ENCODE measurements around the gene TNFRSF8. TPM values are rescaled to one million over a fixed set of nuclear protein-coding genes. Genes with fewer than 3 reads are reported as not detected.

The TNFRSF8 gene
- total and polyA plus RNA-seq, 2 donors (not counting 1 experiment from before 2014, with no cell fraction given), result 0.05 TPM; not detected in 1

DNA sequence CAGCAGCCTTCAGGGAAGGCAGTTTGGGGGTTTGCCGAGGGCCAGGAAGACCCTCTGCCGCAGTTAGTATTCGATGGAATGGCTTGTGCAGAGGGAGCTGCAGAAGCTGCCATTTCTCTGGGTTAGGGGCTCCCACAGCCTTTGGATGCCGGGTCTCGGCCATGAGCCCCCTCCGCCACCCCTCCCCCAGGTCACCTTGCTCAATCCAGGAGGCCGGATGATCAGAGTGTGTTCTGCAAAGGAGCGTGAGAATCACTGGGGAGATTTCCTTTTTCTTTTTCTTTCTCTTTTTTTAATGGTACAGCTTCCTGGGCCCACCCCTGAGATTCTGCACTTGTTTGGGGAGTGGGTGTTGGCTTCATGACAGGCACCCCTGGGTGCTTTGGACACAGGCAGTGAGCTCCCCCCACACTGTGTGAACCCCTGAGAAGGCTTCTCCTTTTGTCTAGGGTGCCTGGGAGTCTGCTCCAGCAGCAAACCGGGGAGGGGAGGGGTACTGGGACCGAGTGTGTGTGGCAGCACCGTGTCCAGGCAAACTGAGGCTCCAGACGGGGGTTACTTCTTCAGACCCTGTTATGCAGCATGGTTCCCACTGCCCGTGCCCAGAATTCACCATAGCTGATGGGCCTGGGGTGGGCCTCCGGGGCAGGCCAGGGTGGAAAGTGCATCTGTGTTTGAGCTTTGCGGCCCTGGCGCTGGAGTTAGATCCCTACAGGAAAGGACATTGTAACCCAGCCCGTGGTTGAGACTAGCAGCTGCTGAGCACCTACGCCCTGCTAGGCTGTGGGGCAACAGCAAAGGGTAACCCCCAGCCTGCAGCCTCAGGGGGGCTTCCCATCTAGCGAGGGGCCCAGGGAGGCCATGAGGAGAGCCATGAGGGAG, 122.2 kb downstream of the TNFRSF8 start:
- Histone ChIP-seq H2AFZ (ENCODE audit: low read length) (no peak overlapping the region), H3K4me2 (ENCODE audit: extremely low read depth, insufficient read depth, low read length) (no peak overlapping the region), H3K79me2 (ENCODE audit: control insufficient read depth, insufficient read depth, low read length) (peaks cover 28% of the 10 kb centered on the region)

DNA sequence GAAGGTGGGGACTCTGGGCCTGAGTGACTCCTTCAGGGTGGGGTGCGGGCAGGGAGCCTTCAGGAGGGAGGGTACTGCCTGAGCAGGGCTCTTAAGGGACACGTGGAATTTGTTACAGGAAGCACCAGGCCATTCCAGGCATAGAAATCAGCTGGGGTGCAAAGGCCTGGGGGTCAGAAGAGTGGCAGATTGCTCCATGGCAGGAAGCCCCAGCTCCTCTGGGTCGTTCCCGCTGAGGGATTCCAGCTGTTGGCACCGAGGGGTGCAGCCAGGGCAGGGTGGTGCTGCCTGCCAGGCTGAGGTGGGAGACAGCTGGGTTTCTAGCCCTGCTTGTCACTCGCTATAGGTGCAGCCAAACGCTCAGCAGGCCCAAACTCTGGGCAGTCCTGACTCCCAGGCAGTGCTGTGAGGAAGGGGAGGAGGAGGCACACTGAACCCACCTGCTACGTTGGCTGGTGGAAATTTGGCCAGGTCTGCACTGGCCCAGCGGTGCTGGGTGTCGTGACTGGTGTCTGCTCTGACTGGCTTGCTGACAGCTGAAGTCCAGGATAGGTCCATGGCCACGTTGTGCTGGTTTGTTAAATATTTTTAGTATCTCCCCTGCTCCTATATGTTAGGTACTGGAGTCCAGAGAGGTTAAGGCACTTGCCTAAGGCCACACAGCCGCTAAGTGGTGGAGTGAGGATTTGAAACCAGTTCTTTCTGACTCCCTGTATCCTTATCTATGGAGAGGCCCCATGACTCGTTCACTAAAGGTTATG, 123.0 kb downstream of the TNFRSF8 start:
- Histone ChIP-seq H3K4me1 (ENCODE audit: control insufficient read depth, extremely low read depth, insufficient read depth, low read length) (peaks cover 26% of the 10 kb centered on the region), H4K20me1 (ENCODE audit: control insufficient read depth, extremely low read depth, insufficient read depth, low read length) (no peaks in the 10 kb centered on the region), H2AFZ (ENCODE audit: low read length) (no peak overlapping the region), H3K36me3 (ENCODE audit: control insufficient read depth, insufficient read depth, low read length) (peaks cover 5% of the 10 kb centered on the region), H3K4me2 (ENCODE audit: extremely low read depth, insufficient read depth, low read length) (no peak overlapping the region), H3K9ac (ENCODE audit: insufficient read depth, low read length) (peak overlapping the region; percentile 1), H3K27ac (ENCODE audit: insufficient read depth, low read length) (peak overlapping the region; percentile 22), H3K4me3 (replicated peaks in 1 of 4; ENCODE audit: control extremely low read depth in 1 of 4, insufficient read depth in 1 of 4, low read depth in 3 of 4, low read length in 4 of 4) (no peak overlapping the region), H3K27me3 (ENCODE audit: control insufficient read depth, insufficient read depth, low read length) (no peaks in the 10 kb centered on the region), H3K79me2 (ENCODE audit: control insufficient read depth, insufficient read depth, low read length) (peaks cover 28% of the 10 kb centered on the region), H3K9me3 (ENCODE audit: control insufficient read depth, insufficient read depth, low read depth, low read length) (no peaks in the 10 kb centered on the region)
- DNase-seq (ENCODE audit: low read depth in 2 of 2), result peak in 1 of 2 donors; percentile 45
- TF ChIP-seq CTCF (conservative IDR thresholded peaks at IDR 0.05 in 1 of 2, IDR thresholded peaks at IDR 0.05 in 1 of 2; ENCODE audit: low read depth in 1 of 2, low read length in 2 of 2) (no peak), EZH2 (IDR thresholded peaks at IDR 0.05; ENCODE audit: low read length, missing control alignments) (no peak)

More for the DNA sequence above, 122.2 kb downstream of the TNFRSF8 start:
- H3K4me1 ChIP-seq (ENCODE audit: control insufficient read depth, extremely low read depth, insufficient read depth, low read length), result peaks cover 26% of the 10 kb centered on the region
- no peak overlapping the region for H3K4me3 ChIP-seq (replicated peaks in 1 of 4; ENCODE audit: control extremely low read depth in 1 of 4, insufficient read depth in 1 of 4, low read depth in 3 of 4, low read length in 4 of 4)
- H3K27me3 ChIP-seq (ENCODE audit: control insufficient read depth, insufficient read depth, low read length), result no peaks in the 10 kb centered on the region
- DNase-seq (ENCODE audit: low read depth in 2 of 2), result no peak
- peak overlapping the region; percentile 54 for H3K9ac ChIP-seq (ENCODE audit: insufficient read depth, low read length)
- no peaks in the 10 kb centered on the region for H3K9me3 ChIP-seq (ENCODE audit: control insufficient read depth, insufficient read depth, low read depth, low read length)
- peak overlapping the region; percentile 64 for H3K27ac ChIP-seq (ENCODE audit: insufficient read depth, low read length)
- H3K36me3 ChIP-seq (ENCODE audit: control insufficient read depth, insufficient read depth, low read length), result peaks cover 2% of the 10 kb centered on the region
- H4K20me1 ChIP-seq (ENCODE audit: control insufficient read depth, extremely low read depth, insufficient read depth, low read length), result no peaks in the 10 kb centered on the region
- TF ChIP-seq EZH2 (IDR thresholded peaks at IDR 0.05; ENCODE audit: low read length, missing control alignments), result no peak
- TF ChIP-seq CTCF (conservative IDR thresholded peaks at IDR 0.05 in 1 of 2, IDR thresholded peaks at IDR 0.05 in 1 of 2; ENCODE audit: low read depth in 1 of 2, low read length in 2 of 2), result no peak

- Histone ChIP-seq H3K9ac (ENCODE audit: insufficient read depth, low read length) (no peak overlapping the region), H3K9me3 (ENCODE audit: control insufficient read depth, insufficient read depth, low read depth, low read length) (no peaks in the 10 kb centered on the region), H3K36me3 (ENCODE audit: control insufficient read depth, insufficient read depth, low read length) (peaks cover 5% of the 10 kb centered on the region), H4K20me1 (ENCODE audit: control insufficient read depth, extremely low read depth, insufficient read depth, low read length) (no peaks in the 10 kb centered on the region), H3K27me3 (ENCODE audit: control insufficient read depth, insufficient read depth, low read length) (no peaks in the 10 kb centered on the region), H3K4me1 (ENCODE audit: control insufficient read depth, extremely low read depth, insufficient read depth, low read length) (peaks cover 25% of the 10 kb centered on the region), H3K4me2 (ENCODE audit: extremely low read depth, insufficient read depth, low read length) (no peak overlapping the region), H3K4me3 (replicated peaks in 1 of 4; ENCODE audit: control extremely low read depth in 1 of 4, insufficient read depth in 1 of 4, low read depth in 3 of 4, low read length in 4 of 4) (no peak overlapping the region), H3K27ac (ENCODE audit: insufficient read depth, low read length) (no peak overlapping the region), H2AFZ (ENCODE audit: low read length) (no peak overlapping the region), H3K79me2 (ENCODE audit: control insufficient read depth, insufficient read depth, low read length) (peaks cover 28% of the 10 kb centered on the region)
- no peak for TF ChIP-seq EZH2 (IDR thresholded peaks at IDR 0.05; ENCODE audit: low read length, missing control alignments)
- no peak for TF ChIP-seq CTCF (conservative IDR thresholded peaks at IDR 0.05 in 1 of 2, IDR thresholded peaks at IDR 0.05 in 1 of 2; ENCODE audit: low read depth in 1 of 2, low read length in 2 of 2)
- DNase-seq (ENCODE audit: low read depth in 2 of 2), result no peak
These were observed 123.5 kb downstream of the TNFRSF8 start for GRCh38 chr1:12186679-12186985.
